ENCODE measurements around the gene CDK5RAP1.
A peak's percentile ranks its signal among the peaks of the same experiment; 100 is the strongest.
"Not testable (repeated sequence)": the region's sequence is repeated elsewhere in the genome, so short reads cannot be mapped to it uniquely, and the experiment has no call there.

The CDK5RAP1 gene

GRCh38 chr20:33401184-33401920 is at the start of gene CDK5RAP1:
Gene CDK5RAP1, minus strand, starts transcription at chr20:33401519. Its CDS starts 4,455 bp downstream, at chr20:33397064.
- DNase-seq: peak; percentile 84

DNA sequence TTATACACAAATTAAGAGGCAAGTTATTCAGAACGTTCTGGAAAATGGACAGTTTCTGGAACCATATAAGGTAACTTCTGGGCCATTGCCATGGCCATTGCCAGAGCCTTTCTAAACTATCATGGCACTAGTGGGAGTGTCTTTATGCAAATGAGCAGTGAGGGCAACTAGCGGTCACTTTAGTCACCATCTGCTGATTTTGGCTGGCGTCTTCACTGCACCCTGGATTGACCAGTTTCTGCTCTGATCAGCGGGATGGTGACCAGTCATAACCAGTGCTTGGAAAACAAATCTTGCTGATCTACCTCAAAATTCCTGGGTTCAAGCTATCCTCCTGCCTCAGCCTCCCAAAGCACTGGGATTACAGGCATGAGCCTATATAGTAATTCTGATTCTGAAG is 49.5 kb upstream of the CDK5RAP1 start:
- no peak for DNase-seq

GRCh38 chr20:33445881-33446625 is 44.7 kb upstream of the CDK5RAP1 start:
- DNase-seq: no peak

DNA sequence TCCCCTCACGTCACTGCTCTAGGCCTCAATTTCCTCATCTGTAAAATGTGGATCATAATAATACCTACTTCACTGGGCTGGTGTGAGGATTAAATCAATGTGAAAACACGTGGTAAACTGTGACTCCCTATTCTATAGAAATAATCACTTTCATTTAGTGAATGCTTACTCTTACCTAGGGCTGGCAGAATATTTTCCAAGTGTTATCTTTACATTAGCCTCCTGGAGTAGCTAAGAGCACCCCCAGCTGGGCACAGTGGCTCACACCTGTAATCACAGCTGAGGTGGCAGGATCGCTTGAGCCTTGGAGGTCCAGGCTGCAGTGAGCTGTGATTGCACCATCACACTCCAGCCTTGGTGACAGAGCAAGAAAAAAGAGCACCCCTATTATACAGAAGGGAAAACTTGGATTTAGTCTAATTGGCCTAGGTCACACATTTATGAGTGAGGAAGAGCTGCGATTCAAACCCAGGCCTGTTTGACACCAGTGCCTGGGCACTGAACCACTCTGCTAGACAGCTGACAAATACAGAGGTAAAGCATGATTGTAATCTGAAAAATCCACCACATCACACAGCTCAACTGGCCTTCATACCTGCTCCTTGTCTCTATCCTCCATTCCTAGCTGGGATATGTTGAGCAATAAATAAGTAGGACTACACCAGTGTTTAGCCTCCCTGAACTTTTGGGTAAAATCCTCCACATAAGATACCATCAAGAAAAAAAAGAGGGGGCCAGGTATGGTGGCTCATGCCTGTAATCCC is 43.7 kb upstream of the CDK5RAP1 start:
- DNase-seq: peak; percentile 51

- DNase-seq: peak; percentile 96
Measured at GRCh38 chr20:33443512-33444239, 42.4 kb upstream of the CDK5RAP1 start, which contains the start of gene SNTA1. Gene SNTA1, minus strand, starts transcription at chr20:33443763. Its CDS starts 143 bp downstream, at chr20:33443620.

DNA sequence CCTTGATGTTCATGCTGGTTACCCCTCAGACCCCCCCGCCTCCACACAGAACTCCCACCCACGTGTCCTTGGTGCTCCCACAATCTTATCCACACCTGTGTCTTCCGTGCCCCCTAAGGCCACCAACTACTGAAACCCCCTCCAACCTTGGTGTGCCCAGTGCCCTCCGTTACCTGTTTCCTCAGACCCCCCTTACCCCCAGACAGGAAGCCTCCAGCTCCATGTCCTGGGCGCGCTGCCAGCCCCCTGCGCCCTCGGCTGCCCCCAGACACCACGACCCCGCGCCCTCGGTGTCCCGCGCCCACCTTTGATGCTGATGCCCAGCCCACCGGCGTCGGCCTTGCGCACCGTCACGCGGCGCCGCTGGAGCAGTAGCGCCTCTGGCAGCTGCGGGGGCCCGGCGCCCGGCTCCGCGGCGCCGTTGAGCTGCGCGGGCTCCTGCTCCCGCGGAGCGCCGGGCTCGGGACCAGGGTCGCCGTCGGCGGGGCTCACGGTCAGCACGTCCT is 41.7 kb upstream of the CDK5RAP1 start:
- DNase-seq: peak; percentile 43

- DNase-seq: peak; percentile 9
Measured at GRCh38 chr20:33442136-33443005, 41.1 kb upstream of the CDK5RAP1 start.

GRCh38 chr20:33441142-33441955 is 40.0 kb upstream of the CDK5RAP1 start:
- DNase-seq: no peak

- not testable (repeated sequence) for DNase-seq
Measured at GRCh38 chr20:33440562-33440961, 39.2 kb upstream of the CDK5RAP1 start.

DNA sequence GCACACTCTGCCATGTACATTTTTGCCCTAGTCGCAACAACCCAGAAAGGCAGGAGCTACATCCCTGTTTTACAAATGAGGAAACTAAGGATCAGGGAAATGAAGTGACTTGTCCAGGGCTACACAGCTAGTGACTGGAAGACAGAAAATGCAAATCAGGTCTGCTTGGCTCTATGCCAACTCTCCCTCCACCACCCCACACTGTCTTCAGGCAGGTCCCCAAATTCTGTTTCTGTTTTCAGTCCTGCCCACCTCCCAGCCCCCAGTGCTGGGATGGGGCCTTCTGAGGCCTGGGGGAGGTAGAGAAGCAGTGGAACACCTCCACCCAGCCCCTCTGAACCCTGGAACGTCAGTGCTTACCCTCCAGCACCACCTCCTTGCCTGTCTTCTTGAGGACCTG is 37.2 kb upstream of the CDK5RAP1 start:
- no peak for DNase-seq

DNA sequence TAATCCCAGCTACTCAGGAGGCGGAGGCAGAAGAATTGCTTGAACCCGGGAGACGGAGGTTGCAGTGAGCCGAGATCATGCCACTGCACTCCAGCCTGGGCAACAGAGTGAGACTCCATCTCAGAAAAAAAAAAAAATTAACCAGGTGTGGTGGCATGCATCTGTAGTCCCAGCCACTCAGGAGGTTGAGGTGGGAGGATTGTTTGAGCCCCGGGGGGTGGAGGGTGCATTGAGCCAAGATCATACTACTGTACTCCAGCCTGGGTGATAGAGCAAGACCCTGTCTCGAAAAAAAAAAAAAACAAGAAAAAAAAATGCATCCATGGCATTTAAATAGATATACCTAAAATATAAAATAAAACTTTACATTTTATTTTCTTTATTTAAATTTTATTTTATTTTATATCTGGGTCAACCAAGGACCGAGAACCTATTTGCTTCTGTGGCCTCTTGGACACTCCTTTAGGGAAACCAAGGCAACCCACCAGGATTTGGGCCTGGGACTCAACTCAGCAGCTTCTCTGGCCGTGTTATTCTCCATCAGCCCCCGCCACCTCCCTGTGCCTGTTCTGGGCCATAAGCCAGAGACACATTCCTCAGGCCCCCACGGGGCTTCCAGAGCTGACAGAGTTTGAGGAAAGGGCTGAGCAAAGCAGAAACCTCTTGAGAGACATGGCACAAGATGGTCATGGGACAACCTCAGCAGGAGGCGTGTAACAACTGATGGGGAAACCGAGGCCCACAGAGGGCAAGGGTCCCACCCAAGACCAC is 36.0 kb upstream of the CDK5RAP1 start:
- DNase-seq: no peak

- DNase-seq: no peak
Measured at GRCh38 chr20:33434434-33434833, 33.1 kb upstream of the CDK5RAP1 start.

- DNase-seq: no peak
Measured at GRCh38 chr20:33433465-33434234, 32.3 kb upstream of the CDK5RAP1 start.

- DNase-seq: no peak
Measured at GRCh38 chr20:33431797-33432381, 30.6 kb upstream of the CDK5RAP1 start.

DNA sequence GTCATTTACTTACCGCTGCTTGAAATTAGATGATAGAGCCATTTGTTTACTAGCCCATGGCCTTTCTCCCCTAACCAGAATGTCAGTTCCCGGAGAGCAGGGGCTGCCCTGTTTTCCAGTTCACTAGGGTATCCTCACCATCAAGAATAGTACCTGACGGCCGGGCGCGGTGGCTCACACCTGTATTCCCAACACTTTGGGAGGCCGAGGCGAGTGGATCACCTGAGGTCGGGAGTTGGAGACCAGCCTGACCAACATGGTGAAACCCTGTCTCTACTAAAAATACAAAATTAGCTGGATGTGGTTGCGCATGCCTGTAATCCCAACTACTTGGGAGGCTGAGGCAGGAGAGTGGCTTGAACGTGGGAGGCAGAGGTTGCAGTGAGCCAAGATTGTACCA is 22.6 kb upstream of the CDK5RAP1 start:
- not testable (repeated sequence) for DNase-seq

GRCh38 chr20:33423141-33423834 is 22.0 kb upstream of the CDK5RAP1 start:
- DNase-seq: no peak

- DNase-seq: no peak
Measured at GRCh38 chr20:33419140-33419974, 18.0 kb upstream of the CDK5RAP1 start.

Measured in CD4-positive, alpha-beta T cell treated with Interleukin-6 for 4 hours (primary cell).